Smooth muscle cell (in vitro differentiated cells): ENCODE results near the gene FXYD2. TPM values are rescaled to one million over a fixed set of nuclear protein-coding genes. Genes with fewer than 3 reads are reported as not detected.

Source experiments
- DNase-seq: peaks from one replicate; lab custom pipeline; 2025; ENCODE audit not compliant: unreplicated experiment; lab: John Stamatoyannopoulos, UW
- H2AFZ ChIP-seq: fragments of 200-600 bp; sonication (generic); 2 replicates; pipeline ENCODE4 v1.6.0; 2016; ENCODE audit warnings: antibody characterized with exemption, low read depth, mild to moderate bottlenecking
- H3F3A ChIP-seq: fragments of 200-600 bp; sonication (generic); 2 replicates; pipeline ENCODE4 v1.6.0; 2017; ENCODE audit warnings: antibody characterized with exemption, low read depth
- H3K27ac ChIP-seq: fragments of 200-600 bp; sonication (generic); 2 replicates; pipeline ENCODE4 v1.5.1; 2016; ENCODE audit warnings: low read depth, mild to moderate bottlenecking
- H3K27me3 ChIP-seq: fragments of 200-600 bp; sonication (generic); 2 replicates; pipeline ENCODE4 v1.6.1; 2016; ENCODE audit warnings: low read depth, mild to moderate bottlenecking
- H3K36me3 ChIP-seq: fragments of 200-600 bp; sonication (generic); 2 replicates; pipeline ENCODE4 v1.5.1; 2016; ENCODE audit warnings: low read depth
- H3K4me1 ChIP-seq: fragments of 200-600 bp; sonication (generic); 2 replicates; pipeline ENCODE4 v1.5.1; 2016; ENCODE audit warnings: low read depth
- H3K4me2 ChIP-seq: fragments of 200-600 bp; sonication (generic); 2 replicates; pipeline ENCODE4 v1.6.0; 2016; ENCODE audit warnings: mild to moderate bottlenecking
- H3K4me3 ChIP-seq: fragments of 200-600 bp; sonication (generic); 2 replicates; pipeline ENCODE4 v1.5.1; 2016; ENCODE audit warnings: mild to moderate bottlenecking
- H3K79me2 ChIP-seq: fragments of 200-600 bp; sonication (generic); 2 replicates; pipeline ENCODE4 v1.6.0; 2016; ENCODE audit warnings: low read depth, mild to moderate bottlenecking
- H3K9ac ChIP-seq: fragments of 200-600 bp; sonication (generic); 2 replicates; pipeline ENCODE4 v1.6.0; 2016; ENCODE audit warnings: low read depth
- H3K9me3 ChIP-seq: fragments of 200-600 bp; sonication (generic); replicated peaks from 2 replicates; pipeline ENCODE4 v1.5.1; 2016; ENCODE audit warnings: low read depth
- H4K20me1 ChIP-seq: fragments of 200-600 bp; sonication (generic); 2 replicates; pipeline ENCODE4 v1.6.0; 2016; ENCODE audit warnings: low read depth
- WGBS: methylation state at CpG from one replicate; pipeline ENCODE4 v1.1.7; 2016; ENCODE audit warnings: low lambda C conversion rate; 5-methylcytosine and 5-hydroxymethylcytosine counted together
- polyA plus RNA-seq: library from polyadenylated mRNA; unstranded; fragments of >200 nt; fragmentation: Nextera tagmentation; extraction: Ambion mirVana; gene quantifications from 2 replicates; pipeline ENCODE4 v1.2.1, GENCODE V29; 2016
- total RNA-seq: library from RNA; depleted of rRNA; stranded (reverse); fragments of >200 nt; gene quantifications from 2 replicates; pipeline ENCODE4 v1.2.3, GENCODE V29; 2014
- TF ChIP-seq, protein P1 (sequence below): fragments of 200-600 bp; sonication (generic); IDR thresholded peaks from 2 replicates; pipeline ENCODE4 v1.5.1; 2017; ENCODE audit warnings: borderline replicate concordance, mild to moderate bottlenecking, antibody characterized with exemption; ENCODE audit not compliant: insufficient read depth, poor library complexity, severe bottlenecking

FXYD2 gene
- total and polyA plus RNA-seq, 2 experiments from 2014 or later = 1.00 TPM; not detected in 1

DNA sequence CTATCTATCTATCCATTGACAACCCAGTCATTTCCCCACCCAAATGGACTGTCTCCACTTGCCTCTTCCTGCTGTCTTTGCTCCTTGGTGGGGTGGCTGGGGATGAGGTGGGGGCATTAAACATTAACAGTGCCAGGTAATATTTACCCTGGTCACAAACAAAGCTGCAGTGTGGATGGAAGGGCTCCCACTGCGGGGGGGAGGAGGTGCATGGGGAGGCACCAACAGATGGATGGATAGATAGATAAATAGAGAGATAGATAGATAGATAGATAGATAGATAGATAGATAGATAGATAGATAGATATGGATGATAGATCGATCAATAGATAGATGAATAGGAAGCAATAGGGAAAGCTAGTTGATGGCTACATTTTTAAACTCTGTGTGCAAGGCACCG, 2.3 kb upstream of the FXYD2 start:
- Histone ChIP-seq H3K27me3 (no peaks in the 10 kb centered on the region), H3K36me3 (no peaks in the 10 kb centered on the region), H3K4me3 (no peak overlapping the region), H3K9me3 (no peaks in the 10 kb centered on the region), H3K79me2 (no peaks in the 10 kb centered on the region), H3K4me2 (no peak overlapping the region), H3F3A (no peaks in the 10 kb centered on the region), H2AFZ (no peak overlapping the region), H4K20me1 (no peaks in the 10 kb centered on the region), H3K27ac (no peak overlapping the region), H3K4me1 (peaks cover 3% of the 10 kb centered on the region), H3K9ac (no peak overlapping the region)
- DNase-seq = no peak
- TF ChIP-seq, protein P1, sequence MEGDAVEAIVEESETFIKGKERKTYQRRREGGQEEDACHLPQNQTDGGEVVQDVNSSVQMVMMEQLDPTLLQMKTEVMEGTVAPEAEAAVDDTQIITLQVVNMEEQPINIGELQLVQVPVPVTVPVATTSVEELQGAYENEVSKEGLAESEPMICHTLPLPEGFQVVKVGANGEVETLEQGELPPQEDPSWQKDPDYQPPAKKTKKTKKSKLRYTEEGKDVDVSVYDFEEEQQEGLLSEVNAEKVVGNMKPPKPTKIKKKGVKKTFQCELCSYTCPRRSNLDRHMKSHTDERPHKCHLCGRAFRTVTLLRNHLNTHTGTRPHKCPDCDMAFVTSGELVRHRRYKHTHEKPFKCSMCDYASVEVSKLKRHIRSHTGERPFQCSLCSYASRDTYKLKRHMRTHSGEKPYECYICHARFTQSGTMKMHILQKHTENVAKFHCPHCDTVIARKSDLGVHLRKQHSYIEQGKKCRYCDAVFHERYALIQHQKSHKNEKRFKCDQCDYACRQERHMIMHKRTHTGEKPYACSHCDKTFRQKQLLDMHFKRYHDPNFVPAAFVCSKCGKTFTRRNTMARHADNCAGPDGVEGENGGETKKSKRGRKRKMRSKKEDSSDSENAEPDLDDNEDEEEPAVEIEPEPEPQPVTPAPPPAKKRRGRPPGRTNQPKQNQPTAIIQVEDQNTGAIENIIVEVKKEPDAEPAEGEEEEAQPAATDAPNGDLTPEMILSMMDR = no peak
- WGBS = 82% methylated on average over 3 of the region's 3 CpGs

DNA sequence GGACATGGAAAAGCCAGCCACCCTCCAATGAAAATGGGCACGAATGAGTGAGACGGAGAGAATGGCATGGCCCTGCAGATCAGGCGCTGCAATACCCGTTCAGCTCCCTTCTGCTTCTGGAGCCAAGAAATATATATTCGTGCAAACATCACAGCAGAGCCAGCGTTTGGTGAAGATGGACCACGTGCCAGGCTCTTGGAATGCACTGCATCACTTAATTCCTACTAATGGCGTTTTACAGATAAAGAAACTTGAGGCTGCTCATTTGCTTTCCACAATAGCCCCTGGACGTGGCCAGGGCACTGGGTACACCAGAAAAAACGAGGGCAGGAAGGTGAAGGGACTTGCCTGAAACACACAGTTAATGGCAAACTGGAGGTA, 1.6 kb upstream of the FXYD2 start:
- Histone ChIP-seq H3K79me2 (no peaks in the 10 kb centered on the region), H3K9me3 (no peaks in the 10 kb centered on the region), H3K4me3 (no peak overlapping the region), H3K27me3 (no peaks in the 10 kb centered on the region), H3K9ac (no peak overlapping the region), H3K4me1 (peaks cover 3% of the 10 kb centered on the region), H3K36me3 (no peaks in the 10 kb centered on the region), H3F3A (no peaks in the 10 kb centered on the region), H2AFZ (no peak overlapping the region), H3K27ac (no peak overlapping the region), H4K20me1 (no peaks in the 10 kb centered on the region), H3K4me2 (no peak overlapping the region)
- no peak for DNase-seq
- TF ChIP-seq, protein P1 = no peak
- 80% methylated on average over 10 of the region's 10 CpGs for WGBS

- no peak overlapping the region for H3K4me2 ChIP-seq
- H3F3A ChIP-seq = no peaks in the 10 kb centered on the region
- H3K79me2 ChIP-seq = no peaks in the 10 kb centered on the region
- no peaks in the 10 kb centered on the region for H3K36me3 ChIP-seq
- no peak overlapping the region for H2AFZ ChIP-seq
- H3K27ac ChIP-seq = no peak overlapping the region
- TF ChIP-seq, protein P1 = no peak
- WGBS = 96% methylated on average over 8 of the region's 8 CpGs
- H3K4me3 ChIP-seq = no peak overlapping the region
- no peaks in the 10 kb centered on the region for H4K20me1 ChIP-seq
- H3K27me3 ChIP-seq = no peaks in the 10 kb centered on the region
- H3K9me3 ChIP-seq = no peaks in the 10 kb centered on the region
- no peak for DNase-seq
- peaks cover 3% of the 10 kb centered on the region for H3K4me1 ChIP-seq
- H3K9ac ChIP-seq = no peak overlapping the region
Observed at GRCh38 chr11:117825538-117826189, 1.1 kb upstream of the FXYD2 start.

DNA sequence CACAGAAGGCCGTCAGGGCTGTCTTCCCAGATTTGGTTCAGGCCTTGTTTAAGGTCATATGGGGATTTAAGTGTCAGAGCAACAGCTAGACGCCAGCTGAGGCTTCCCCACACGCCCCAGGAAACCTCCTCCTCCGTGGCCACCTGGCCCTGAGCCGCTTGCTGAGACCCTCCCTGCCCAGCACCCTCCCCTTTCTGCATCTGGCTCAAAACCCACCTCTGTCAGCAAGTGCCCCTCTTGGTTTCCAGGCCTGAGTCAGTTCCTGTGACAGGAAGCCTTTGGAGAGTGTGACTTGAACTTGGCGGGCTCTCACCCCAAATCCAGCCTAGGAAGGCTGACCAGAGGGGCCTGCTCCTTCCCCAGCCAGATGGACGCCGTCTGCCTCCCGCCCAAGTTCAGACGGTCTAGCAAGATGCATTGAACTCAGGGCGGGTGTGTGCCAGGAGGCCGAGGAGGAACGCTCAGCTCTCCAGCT, 561 bp downstream of the FXYD2 start:
- DNase-seq = no peak
- TF ChIP-seq, protein P1 = no peak
- WGBS = 48% methylated on average over 13 of the region's 13 CpGs
- no peaks in the 10 kb centered on the region for H3K9me3 ChIP-seq
- H3K4me3 ChIP-seq = no peak overlapping the region
- no peaks in the 10 kb centered on the region for H3K36me3 ChIP-seq
- H3K4me1 ChIP-seq = peaks cover under 1% of the 10 kb centered on the region
- no peaks in the 10 kb centered on the region for H3F3A ChIP-seq
- H4K20me1 ChIP-seq = no peaks in the 10 kb centered on the region
- no peaks in the 10 kb centered on the region for H3K27me3 ChIP-seq
- H3K79me2 ChIP-seq = no peaks in the 10 kb centered on the region
- H3K9ac ChIP-seq = no peak overlapping the region
- H3K4me2 ChIP-seq = no peak overlapping the region
- no peak overlapping the region for H3K27ac ChIP-seq
- H2AFZ ChIP-seq = no peak overlapping the region
